Measurements from ENCODE around the gene RAB31.
"Not testable (repeated sequence)": the region's sequence is repeated elsewhere in the genome, so short reads cannot be mapped to it uniquely, and the experiment has no call there.

Gene RAB31

DNA sequence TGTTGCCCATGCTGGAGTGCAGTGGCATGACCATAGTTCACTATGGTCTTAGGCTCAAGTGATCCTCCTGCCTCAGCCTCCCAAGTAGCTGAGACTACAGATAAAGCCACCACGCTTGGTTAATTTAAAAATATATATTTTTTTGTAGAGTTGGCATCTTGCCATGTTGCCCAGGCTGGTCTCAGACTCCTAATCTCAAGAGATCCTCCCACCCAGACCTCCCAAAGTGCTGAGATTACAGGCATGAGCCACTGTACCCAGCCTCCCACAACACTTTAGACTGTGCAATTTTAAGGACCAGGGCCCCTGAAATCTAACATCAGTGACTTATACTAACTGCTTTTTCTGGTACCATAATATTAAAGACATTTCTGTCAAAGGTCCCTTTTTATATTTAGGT is 182.9 kb downstream of the RAB31 start:
- Histone ChIP-seq H3K9me3 (ENCODE audit: low read depth, low read length) (no peaks in the 10 kb centered on the region), H3K4me3 (no peak overlapping the region), H3K9ac (ENCODE audit: insufficient read length) (no peak overlapping the region), H3K27ac (no peak overlapping the region), H3K36me3 (ENCODE audit: insufficient read depth, low read length) (no peaks in the 10 kb centered on the region)
- no peak for DNase-seq (ENCODE audit: low read depth, low spot score)
- no peak for TF ChIP-seq EZH2 (IDR thresholded peaks at IDR 0.05)

DNA sequence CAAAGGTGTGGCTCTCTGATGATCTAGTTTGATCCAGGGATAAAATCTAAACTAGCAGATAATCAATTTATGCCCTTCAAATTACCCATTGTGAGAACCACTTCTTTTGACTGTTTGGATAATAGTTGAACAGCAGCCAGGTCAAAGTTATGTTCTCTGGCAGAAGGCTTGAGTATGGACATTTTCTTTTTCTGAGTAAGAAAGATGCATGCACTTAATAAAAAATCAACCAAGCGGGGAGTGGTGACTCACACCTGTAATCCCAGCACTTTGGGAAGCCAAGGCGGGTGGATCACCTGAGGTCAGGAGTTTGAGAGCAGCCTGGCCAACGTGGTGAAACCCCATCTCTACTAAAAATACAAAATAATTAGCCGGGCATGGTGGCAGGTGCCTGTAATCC is 183.4 kb downstream of the RAB31 start:
- not testable (repeated sequence) for H3K9ac ChIP-seq (ENCODE audit: insufficient read length); H3K27ac ChIP-seq; H3K4me3 ChIP-seq; H3K9me3 ChIP-seq (ENCODE audit: low read depth, low read length); DNase-seq (ENCODE audit: low read depth, low spot score); H3K36me3 ChIP-seq (ENCODE audit: insufficient read depth, low read length)

- no peak for DNase-seq (ENCODE audit: low read depth, low spot score)
- Histone ChIP-seq H3K9ac (ENCODE audit: insufficient read length) (no peak overlapping the region), H3K36me3 (ENCODE audit: insufficient read depth, low read length) (no peaks in the 10 kb centered on the region), H3K4me3 (no peak overlapping the region), H3K9me3 (ENCODE audit: low read depth, low read length) (no peaks in the 10 kb centered on the region), H3K27ac (no peak overlapping the region)
- TF ChIP-seq EZH2 (IDR thresholded peaks at IDR 0.05) (no peak), POLR2AphosphoS5 (IDR thresholded peaks at IDR 0.05; ENCODE audit: borderline replicate concordance, low read depth, low read length) (no peak), FOXP2 (optimal IDR thresholded peaks at IDR 0.05; ENCODE audit: control extremely low read depth, extremely low read length, insufficient read depth) (no peak)
Measured at GRCh38 chr18:9894454-9895068, 186.5 kb downstream of the RAB31 start.

GRCh38 chr18:9897129-9897528 is 189.0 kb downstream of the RAB31 start:
- no peak overlapping the region for H3K27ac ChIP-seq
- H3K36me3 ChIP-seq (ENCODE audit: insufficient read depth, low read length), result no peaks in the 10 kb centered on the region
- no peak for TF ChIP-seq FOXP2 (optimal IDR thresholded peaks at IDR 0.05; ENCODE audit: control extremely low read depth, extremely low read length, insufficient read depth)
- no peak for TF ChIP-seq POLR2AphosphoS5 (IDR thresholded peaks at IDR 0.05; ENCODE audit: borderline replicate concordance, low read depth, low read length)
- TF ChIP-seq EZH2 (IDR thresholded peaks at IDR 0.05), result no peak
- no peak overlapping the region for H3K4me3 ChIP-seq
- H3K9me3 ChIP-seq (ENCODE audit: low read depth, low read length), result no peaks in the 10 kb centered on the region
- no peak overlapping the region for H3K9ac ChIP-seq (ENCODE audit: insufficient read length)
- no peak for DNase-seq (ENCODE audit: low read depth, low spot score)

DNA sequence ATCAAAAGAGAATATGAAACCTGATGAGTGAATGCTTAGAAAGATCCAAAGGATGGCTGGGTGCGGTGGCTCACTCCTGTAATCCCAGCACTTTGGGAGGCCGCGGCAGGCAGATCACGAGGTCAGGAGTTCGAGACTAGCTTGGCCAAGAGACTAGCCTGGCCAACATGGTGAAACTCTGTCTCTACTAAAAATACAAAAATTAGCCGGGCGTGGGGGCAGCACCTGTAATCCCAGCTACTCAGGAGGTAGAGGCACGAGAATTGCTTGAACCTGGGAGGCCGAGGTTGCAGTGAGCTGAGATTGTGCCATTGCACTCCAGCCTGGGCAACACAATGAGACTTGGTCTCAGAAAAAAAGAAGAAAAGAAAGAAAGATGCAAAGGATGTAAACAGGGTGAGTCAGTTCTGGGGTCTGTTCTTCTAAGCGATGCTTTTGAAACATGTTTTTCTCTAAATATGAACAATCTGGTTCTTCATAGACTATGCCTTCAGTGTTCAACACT is 189.7 kb downstream of the RAB31 start:
- not testable (repeated sequence) for H3K9ac ChIP-seq (ENCODE audit: insufficient read length); H3K9me3 ChIP-seq (ENCODE audit: low read depth, low read length); DNase-seq (ENCODE audit: low read depth, low spot score); H3K27ac ChIP-seq; H3K36me3 ChIP-seq (ENCODE audit: insufficient read depth, low read length); H3K4me3 ChIP-seq

GRCh38 chr18:9898792-9899549 is 190.9 kb downstream of the RAB31 start:
- Histone ChIP-seq H3K9me3 (ENCODE audit: low read depth, low read length) (no peaks in the 10 kb centered on the region), H3K9ac (ENCODE audit: insufficient read length) (no peak overlapping the region), H3K36me3 (ENCODE audit: insufficient read depth, low read length) (no peaks in the 10 kb centered on the region), H3K27ac (no peak overlapping the region), H3K4me3 (no peak overlapping the region)
- no peak for DNase-seq (ENCODE audit: low read depth, low spot score)
- TF ChIP-seq EZH2 (IDR thresholded peaks at IDR 0.05), result no peak
- no peak for TF ChIP-seq FOXP2 (optimal IDR thresholded peaks at IDR 0.05; ENCODE audit: control extremely low read depth, extremely low read length, insufficient read depth)
- TF ChIP-seq POLR2AphosphoS5 (IDR thresholded peaks at IDR 0.05; ENCODE audit: borderline replicate concordance, low read depth, low read length), result no peak

DNA sequence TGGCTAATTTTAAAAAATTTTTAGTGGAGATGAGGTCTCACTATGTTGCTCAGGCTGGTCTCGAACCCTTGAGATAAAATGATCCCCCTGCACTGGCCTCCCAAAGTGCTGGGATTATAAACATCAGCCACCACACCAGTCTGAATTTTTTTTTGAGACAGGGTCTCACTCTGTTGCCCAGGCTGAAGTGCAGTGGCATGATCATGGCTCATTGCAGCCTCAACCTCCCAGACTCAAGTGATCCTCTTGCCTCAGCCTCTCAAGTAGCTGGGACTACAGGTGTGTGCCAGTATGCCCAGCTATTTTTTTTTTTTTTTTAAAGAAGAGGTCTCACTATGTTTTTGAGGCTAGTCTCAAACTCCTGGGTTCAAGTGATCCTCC is 191.4 kb downstream of the RAB31 start:
- not testable (repeated sequence) for H3K27ac ChIP-seq; DNase-seq (ENCODE audit: low read depth, low spot score); H3K36me3 ChIP-seq (ENCODE audit: insufficient read depth, low read length); H3K9ac ChIP-seq (ENCODE audit: insufficient read length); H3K4me3 ChIP-seq; H3K9me3 ChIP-seq (ENCODE audit: low read depth, low read length)

DNA sequence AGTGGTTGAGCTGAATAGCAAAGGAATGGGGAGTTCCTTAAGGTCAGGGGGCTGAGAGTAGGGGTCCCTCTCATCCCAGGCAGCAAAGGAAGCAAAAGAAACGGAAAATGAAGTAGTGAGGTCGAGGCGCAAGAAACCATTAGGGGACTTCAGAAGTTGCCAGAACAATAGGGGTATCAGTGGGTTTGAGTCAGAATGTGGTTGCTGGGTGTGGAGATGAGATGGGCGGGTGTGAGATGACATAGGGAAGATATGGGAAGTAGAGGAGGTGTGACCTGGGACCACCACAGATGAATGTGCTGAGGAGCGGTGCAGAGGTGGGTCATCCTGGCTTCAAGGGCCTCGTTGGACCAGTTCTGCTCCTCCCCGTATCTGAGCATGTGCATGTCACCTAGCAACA is 192.6 kb downstream of the RAB31 start:
- Histone ChIP-seq H3K27ac (no peak overlapping the region), H3K9ac (ENCODE audit: insufficient read length) (no peak overlapping the region), H3K4me3 (no peak overlapping the region), H3K36me3 (ENCODE audit: insufficient read depth, low read length) (no peaks in the 10 kb centered on the region), H3K9me3 (ENCODE audit: low read depth, low read length) (no peaks in the 10 kb centered on the region)
- no peak for DNase-seq (ENCODE audit: low read depth, low spot score)
- TF ChIP-seq POLR2AphosphoS5 (IDR thresholded peaks at IDR 0.05; ENCODE audit: borderline replicate concordance, low read depth, low read length), result no peak
- no peak for TF ChIP-seq FOXP2 (optimal IDR thresholded peaks at IDR 0.05; ENCODE audit: control extremely low read depth, extremely low read length, insufficient read depth)
- no peak for TF ChIP-seq EZH2 (IDR thresholded peaks at IDR 0.05)

GRCh38 chr18:9901377-9901776 is 193.3 kb downstream of the RAB31 start:
- DNase-seq (ENCODE audit: low read depth, low spot score), result no peak

DNA sequence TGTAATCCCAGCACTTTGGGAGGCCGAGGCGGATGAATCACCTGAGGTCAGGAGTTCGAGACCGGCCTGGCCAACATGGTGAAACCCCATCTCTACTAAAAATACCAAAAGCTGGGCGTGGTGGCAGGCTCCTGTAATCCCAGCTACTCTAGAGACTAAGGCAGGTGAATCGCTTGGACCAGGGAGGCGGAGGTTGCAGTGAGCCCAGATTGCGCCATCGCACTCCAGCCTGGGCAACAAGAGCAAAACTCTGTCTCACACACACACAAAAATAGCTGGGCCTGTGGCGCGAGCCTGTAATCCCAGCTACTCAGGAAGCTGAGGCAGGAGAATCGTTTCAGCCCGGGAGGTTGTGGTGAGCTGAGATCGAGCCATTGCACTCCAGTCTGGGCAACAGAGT is 194.2 kb downstream of the RAB31 start:
- DNase-seq (ENCODE audit: low read depth, low spot score); H3K36me3 ChIP-seq (ENCODE audit: insufficient read depth, low read length); H3K4me3 ChIP-seq: not testable (repeated sequence)

More at GRCh38 chr18:9901377-9901776, 193.3 kb downstream of the RAB31 start:
- no peak overlapping the region for H3K27ac ChIP-seq
- H3K36me3 ChIP-seq (ENCODE audit: insufficient read depth, low read length), result no peaks in the 10 kb centered on the region
- no peak overlapping the region for H3K4me3 ChIP-seq
- TF ChIP-seq POLR2AphosphoS5 (IDR thresholded peaks at IDR 0.05; ENCODE audit: borderline replicate concordance, low read depth, low read length) (no peak), EZH2 (IDR thresholded peaks at IDR 0.05) (no peak), FOXP2 (optimal IDR thresholded peaks at IDR 0.05; ENCODE audit: control extremely low read depth, extremely low read length, insufficient read depth) (no peak)
- no peaks in the 10 kb centered on the region for H3K9me3 ChIP-seq (ENCODE audit: low read depth, low read length)
- H3K9ac ChIP-seq (ENCODE audit: insufficient read length), result no peak overlapping the region

More for the DNA sequence above, 194.2 kb downstream of the RAB31 start:
- H3K9ac ChIP-seq (ENCODE audit: insufficient read length); H3K9me3 ChIP-seq (ENCODE audit: low read depth, low read length); H3K27ac ChIP-seq: not testable (repeated sequence)
